NCI-H1417 treated with DMSO at 0.1 percent for 48 hours (cell line): ENCODE results near the gene COL23A1.

ENCODE experiments used
- DNase-seq: peaks from one replicate; lab custom pipeline; 2025; lab: John Stamatoyannopoulos, UW

The COL23A1 gene

GRCh38 chr5:178434851-178435250, 155.3 kb downstream of the COL23A1 start:
- no peak for DNase-seq

- DNase-seq: no peak
Measured at GRCh38 chr5:178434016-178434761, 156.0 kb downstream of the COL23A1 start.

- no peak for DNase-seq
Measured at GRCh38 chr5:178433273-178433775, 156.9 kb downstream of the COL23A1 start.

GRCh38 chr5:178432421-178433272, 157.5 kb downstream of the COL23A1 start:
- no peak for DNase-seq

- no peak for DNase-seq
Measured at GRCh38 chr5:178431782-178432165, 158.4 kb downstream of the COL23A1 start.

GRCh38 chr5:178431063-178431781, 159.0 kb downstream of the COL23A1 start:
- no peak for DNase-seq

- DNase-seq: no peak
Measured at GRCh38 chr5:178430186-178431062, 159.8 kb downstream of the COL23A1 start.

GRCh38 chr5:178429491-178430185, 160.6 kb downstream of the COL23A1 start:
- no peak for DNase-seq

GRCh38 chr5:178429156-178429468, 161.1 kb downstream of the COL23A1 start:
- DNase-seq: no peak

GRCh38 chr5:178428341-178429155, 161.6 kb downstream of the COL23A1 start:
- no peak for DNase-seq

GRCh38 chr5:178427576-178428197, 162.5 kb downstream of the COL23A1 start:
- no peak for DNase-seq

- no peak for DNase-seq
Measured at GRCh38 chr5:178426326-178427130, 163.7 kb downstream of the COL23A1 start.

GRCh38 chr5:178425621-178426068, 164.5 kb downstream of the COL23A1 start:
- DNase-seq: no peak

GRCh38 chr5:178424810-178425177, 165.4 kb downstream of the COL23A1 start:
- no peak for DNase-seq

- no peak for DNase-seq
Measured at GRCh38 chr5:178423901-178424809, 166.0 kb downstream of the COL23A1 start.

- no peak for DNase-seq
Measured at GRCh38 chr5:178423431-178423830, 166.8 kb downstream of the COL23A1 start.

- DNase-seq: no peak
Measured at GRCh38 chr5:178422400-178422775, 167.8 kb downstream of the COL23A1 start.
